ENCODE results near the gene ZNF385B.

- TF ChIP-seq ZNF449 (tag by site-specific recombination; IDR thresholded peaks at IDR 0.05) (no peak), YY1 (tag by site-specific recombination; IDR thresholded peaks at IDR 0.05) (no peak)
These were observed 89.1 kb downstream of the ZNF385B start for GRCh38 chr2:179772346-179772745.
